Chondrocyte (in vitro differentiated cells): Measurements from ENCODE around the gene TMEM243. TPM values are rescaled to one million over a fixed set of nuclear protein-coding genes. Genes with fewer than 3 reads are reported as not detected.

Experiments
- DNase-seq: peaks from one replicate; pipeline ENCODE4 v3.0.0; 2021; ENCODE audit warnings: mixed read lengths, low spot score
- H3K27ac Mint-ChIP-seq: one replicate; pipeline ENCODE4 v1.8.0; 2021; ENCODE audit warnings: mild to moderate bottlenecking, moderate library complexity, mixed read lengths; ENCODE audit not compliant: unreplicated experiment
- H3K27me3 Mint-ChIP-seq: 2 replicates; pipeline ENCODE4 v1.8.0; 2021; ENCODE audit warnings: low read depth, mixed read lengths
- H3K36me3 Mint-ChIP-seq: 2 replicates; pipeline ENCODE4 v1.8.0; 2021; ENCODE audit warnings: low read depth, mixed read lengths
- H3K4me1 Mint-ChIP-seq: 2 replicates; pipeline ENCODE4 v1.8.0; 2021; ENCODE audit warnings: low read depth, mild to moderate bottlenecking, mixed read lengths
- H3K4me3 Mint-ChIP-seq: one replicate; pipeline ENCODE4 v1.8.0; 2021; ENCODE audit warnings: mild to moderate bottlenecking, moderate library complexity, mixed read lengths; ENCODE audit not compliant: unreplicated experiment
- H3K9me3 Mint-ChIP-seq: 2 replicates; pipeline ENCODE4 v1.8.0; 2021; ENCODE audit warnings: low read depth, mixed read lengths
- total RNA-seq: library from RNA; stranded (reverse); gene quantifications from 3 replicates; pipeline ENCODE4 v1.2.1, GENCODE V29; 2021
- TF ChIP-seq, protein P1 (sequence below): fragments of 200-600 bp; sonication (generic); IDR thresholded peaks from 2 replicates; pipeline ENCODE4 v1.5.0; 2021; ENCODE audit warnings: antibody characterized with exemption, mild to moderate bottlenecking, moderate library complexity

The TMEM243 gene
- total RNA-seq, 1 donor from 2014 or later: 22.5 TPM

DNA sequence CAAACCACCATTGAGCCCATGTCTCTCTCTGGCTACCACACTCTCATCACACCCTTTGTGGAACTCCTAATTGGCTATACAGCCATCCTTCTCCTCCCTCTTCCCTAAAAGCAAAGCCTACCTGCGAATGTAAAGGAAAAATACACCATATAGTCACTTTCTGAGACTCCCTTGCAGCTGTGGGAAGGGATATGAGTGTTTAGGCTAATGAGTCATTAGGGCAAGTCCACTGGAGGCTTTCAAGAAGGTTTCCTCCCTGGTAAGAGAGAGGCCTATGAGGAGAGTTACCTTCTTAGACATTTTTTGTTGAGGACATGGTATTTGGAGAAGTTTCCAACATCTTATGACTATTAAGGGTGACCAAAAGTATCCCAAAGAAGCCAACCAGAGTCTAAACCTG lies 4.1 kb upstream of the TMEM243 start:
- no peak overlapping the region for H3K4me3 Mint-ChIP-seq
- no peak for DNase-seq
- H3K27ac Mint-ChIP-seq: no peak overlapping the region
- no peaks in the 10 kb centered on the region for H3K36me3 Mint-ChIP-seq
- H3K4me1 Mint-ChIP-seq: peaks cover 12% of the 10 kb centered on the region
- H3K27me3 Mint-ChIP-seq: peaks cover 15% of the 10 kb centered on the region
- no peaks in the 10 kb centered on the region for H3K9me3 Mint-ChIP-seq
- TF ChIP-seq, protein P1, sequence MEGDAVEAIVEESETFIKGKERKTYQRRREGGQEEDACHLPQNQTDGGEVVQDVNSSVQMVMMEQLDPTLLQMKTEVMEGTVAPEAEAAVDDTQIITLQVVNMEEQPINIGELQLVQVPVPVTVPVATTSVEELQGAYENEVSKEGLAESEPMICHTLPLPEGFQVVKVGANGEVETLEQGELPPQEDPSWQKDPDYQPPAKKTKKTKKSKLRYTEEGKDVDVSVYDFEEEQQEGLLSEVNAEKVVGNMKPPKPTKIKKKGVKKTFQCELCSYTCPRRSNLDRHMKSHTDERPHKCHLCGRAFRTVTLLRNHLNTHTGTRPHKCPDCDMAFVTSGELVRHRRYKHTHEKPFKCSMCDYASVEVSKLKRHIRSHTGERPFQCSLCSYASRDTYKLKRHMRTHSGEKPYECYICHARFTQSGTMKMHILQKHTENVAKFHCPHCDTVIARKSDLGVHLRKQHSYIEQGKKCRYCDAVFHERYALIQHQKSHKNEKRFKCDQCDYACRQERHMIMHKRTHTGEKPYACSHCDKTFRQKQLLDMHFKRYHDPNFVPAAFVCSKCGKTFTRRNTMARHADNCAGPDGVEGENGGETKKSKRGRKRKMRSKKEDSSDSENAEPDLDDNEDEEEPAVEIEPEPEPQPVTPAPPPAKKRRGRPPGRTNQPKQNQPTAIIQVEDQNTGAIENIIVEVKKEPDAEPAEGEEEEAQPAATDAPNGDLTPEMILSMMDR: no peak

DNA sequence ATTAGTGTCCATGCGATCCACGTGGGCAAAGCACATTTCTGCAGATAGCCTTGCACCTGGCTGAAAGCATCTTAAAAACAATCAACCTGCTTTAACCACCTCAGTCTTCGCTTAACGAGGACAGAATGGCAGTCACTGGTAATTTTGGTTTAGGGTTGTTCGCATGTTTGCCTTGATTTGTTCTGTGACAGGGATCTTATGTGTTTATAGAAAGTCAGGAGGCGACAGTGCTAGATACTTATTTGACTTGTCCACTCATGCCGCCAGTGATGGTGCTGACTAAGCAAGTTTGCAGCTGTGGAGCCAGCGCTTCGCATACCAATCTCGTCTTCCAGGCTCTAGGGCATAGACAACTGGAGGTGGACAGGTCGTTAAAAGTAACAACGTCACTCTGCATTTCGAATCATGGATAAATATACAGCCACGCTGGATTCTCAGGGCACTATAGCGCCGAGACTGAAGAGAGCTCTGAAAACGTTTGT lies 1.2 kb upstream of the TMEM243 start:
- Mint-ChIP-seq H3K27me3 (peaks cover 2% of the 10 kb centered on the region), H3K36me3 (no peaks in the 10 kb centered on the region), H3K27ac (no peak overlapping the region), H3K4me3 (peak overlapping the region; percentile 91), H3K4me1 (peaks cover 33% of the 10 kb centered on the region), H3K9me3 (no peaks in the 10 kb centered on the region)
- TF ChIP-seq, protein P1: no peak
- DNase-seq: no peak

DNA sequence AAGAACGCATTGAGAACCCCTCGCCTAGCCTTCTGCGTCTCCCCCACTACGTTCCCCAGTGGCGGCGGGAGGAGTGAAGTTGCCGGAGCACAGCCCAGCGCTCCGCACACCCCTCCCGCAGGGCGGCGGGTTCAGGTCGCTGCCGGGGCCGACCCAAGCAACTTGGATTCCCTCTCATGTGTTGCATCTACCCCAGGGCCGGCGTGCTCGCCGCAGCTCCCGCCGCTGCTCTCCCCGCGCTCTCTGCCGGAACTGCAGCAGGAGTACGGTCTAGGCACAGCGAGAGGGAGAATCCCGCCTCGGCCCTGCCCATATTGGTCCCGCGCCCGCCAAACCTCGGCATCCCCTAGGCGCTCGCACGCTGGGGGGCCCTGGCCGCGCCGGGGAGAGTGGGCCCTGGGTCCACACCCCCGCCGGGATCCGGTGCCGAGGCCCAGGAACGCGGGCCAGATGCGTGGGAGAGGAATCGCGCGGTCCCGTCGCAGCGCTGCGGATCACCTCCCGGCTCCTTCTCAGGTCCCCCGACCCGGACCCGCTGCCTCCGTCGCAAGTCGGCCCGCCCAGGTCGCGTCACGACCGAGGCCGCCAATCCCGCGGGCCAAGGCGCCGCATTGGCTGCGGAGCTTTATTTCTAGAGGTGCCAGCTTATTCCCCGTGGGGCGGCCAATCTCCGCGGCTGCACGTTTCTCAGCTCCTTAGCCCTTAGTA lies 648 bp upstream of the TMEM243 start:
- Mint-ChIP-seq H3K27me3 (no peaks in the 10 kb centered on the region), H3K27ac (peak overlapping the region; percentile 88), H3K36me3 (no peaks in the 10 kb centered on the region), H3K4me1 (peaks cover 33% of the 10 kb centered on the region), H3K4me3 (peak overlapping the region; percentile 91), H3K9me3 (no peaks in the 10 kb centered on the region)
- TF ChIP-seq, protein P1: peak; percentile 51
- DNase-seq: peak; percentile 90

DNA sequence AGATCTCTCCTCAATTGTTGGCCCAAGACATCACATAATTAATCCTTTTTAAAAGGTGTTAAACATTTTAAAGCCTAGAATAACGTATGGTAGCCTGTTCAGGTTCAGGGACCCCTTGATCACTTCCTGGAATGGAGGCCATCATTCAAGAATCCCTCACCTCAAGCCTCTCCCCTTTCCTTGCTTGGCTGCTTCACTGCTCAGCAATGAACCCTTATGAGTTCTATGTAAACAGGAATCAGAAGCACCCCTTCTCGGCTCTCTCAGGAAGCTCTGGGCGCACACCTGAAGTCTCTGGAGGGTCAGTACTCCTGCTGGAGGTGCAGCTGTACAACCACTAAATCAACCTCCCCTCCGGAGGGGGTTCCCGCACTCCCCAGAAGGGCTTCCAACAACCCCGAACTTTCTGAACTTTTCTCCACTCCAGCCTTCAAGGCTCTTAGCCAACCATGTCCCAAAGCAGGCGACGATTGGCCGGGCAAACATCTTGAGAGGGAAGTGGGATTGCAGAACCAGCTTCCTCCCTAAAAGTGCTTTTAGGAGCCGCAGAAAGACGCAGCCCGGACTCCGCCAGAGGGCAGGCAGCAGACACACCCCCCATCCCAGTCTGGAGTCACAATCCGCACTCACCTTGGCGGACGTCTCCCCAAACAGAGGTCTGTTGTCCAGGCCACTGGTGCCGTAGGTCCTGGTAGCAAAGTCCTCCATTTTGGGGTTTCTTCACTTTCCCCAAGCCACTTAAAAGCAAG lies 562 bp downstream of the TMEM243 start:
- H3K27me3 Mint-ChIP-seq: no peaks in the 10 kb centered on the region
- H3K4me3 Mint-ChIP-seq: peak overlapping the region; percentile 91
- H3K36me3 Mint-ChIP-seq: no peaks in the 10 kb centered on the region
- peak overlapping the region; percentile 88 for H3K27ac Mint-ChIP-seq
- H3K4me1 Mint-ChIP-seq: peaks cover 37% of the 10 kb centered on the region
- TF ChIP-seq, protein P1: no peak
- DNase-seq: no peak
- no peaks in the 10 kb centered on the region for H3K9me3 Mint-ChIP-seq

DNA sequence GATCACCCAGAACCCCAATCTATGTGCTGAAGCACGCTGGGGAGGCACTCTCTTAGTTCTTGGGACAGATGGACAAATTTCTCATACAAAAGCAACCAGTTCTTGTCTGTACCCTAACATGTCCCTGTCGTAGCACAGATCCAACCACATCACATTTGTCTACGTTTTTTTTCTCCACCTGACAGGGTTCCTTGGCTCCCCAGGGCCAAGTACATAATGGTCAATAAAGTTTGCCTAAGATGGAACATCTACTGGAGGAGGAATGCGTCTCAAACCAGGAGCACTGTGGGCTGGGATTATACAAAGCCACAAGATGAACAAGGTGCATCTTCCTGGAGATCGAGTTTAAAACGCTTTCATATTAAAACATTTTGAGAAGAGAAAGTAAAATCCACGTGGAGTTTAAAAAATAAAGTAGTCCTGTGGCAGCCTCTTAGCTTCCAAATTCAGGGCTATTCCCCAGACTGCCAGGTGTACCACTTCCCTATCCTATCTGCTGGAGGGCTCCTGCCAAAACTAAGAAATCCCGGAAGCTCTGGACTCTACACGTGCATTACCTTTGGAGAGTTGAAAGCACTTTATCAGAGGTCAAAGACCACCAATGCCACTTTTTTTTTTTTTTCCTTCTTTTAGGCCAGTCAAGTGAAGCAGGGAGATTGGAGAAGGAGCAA lies 1.4 kb downstream of the TMEM243 start:
- Mint-ChIP-seq H3K9me3 (no peaks in the 10 kb centered on the region), H3K27ac (peak overlapping the region; percentile 20), H3K4me3 (peak overlapping the region; percentile 91), H3K36me3 (no peaks in the 10 kb centered on the region), H3K4me1 (peaks cover 43% of the 10 kb centered on the region), H3K27me3 (no peaks in the 10 kb centered on the region)
- TF ChIP-seq, protein P1: no peak
- no peak for DNase-seq
